GM11168 (cell line): ENCODE measurements around the gene AGO1.
"Not testable (repeated sequence)": the region's sequence is repeated elsewhere in the genome, so short reads cannot be mapped to it uniquely, and the experiment has no call there.

Experiments used
- in situ Hi-C: fragments of 300-500 bp; cut with MboI; formaldehyde crosslinking; loops from one replicate; pipeline ENCODE4 v1.12.0; 2022; ENCODE audit warnings: low sequenced_read_pairs; ENCODE audit not compliant: unreplicated experiment

Gene AGO1

DNA sequence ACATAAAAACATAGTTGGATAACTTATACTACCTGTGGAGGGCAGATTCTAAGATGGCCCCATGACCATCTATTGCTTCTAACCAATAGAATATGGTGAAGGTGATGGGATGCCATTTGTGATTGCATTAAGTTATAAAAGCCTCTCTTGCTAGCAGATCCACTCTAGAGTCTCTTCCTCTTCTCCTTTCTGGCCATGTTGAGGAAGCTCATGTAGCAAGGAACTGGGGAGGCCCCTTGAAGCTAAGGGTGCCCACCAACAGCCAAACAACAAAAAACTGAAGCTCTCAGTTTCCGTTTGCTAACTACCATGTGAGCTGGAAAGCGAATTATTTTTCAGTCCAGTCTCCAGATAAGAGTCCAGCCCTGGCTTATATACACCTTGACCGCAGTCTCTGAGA lies 16.0 kb upstream of the AGO1 start:
- in situ Hi-C loops, result no loop called here

- in situ Hi-C loops, result not testable (repeated sequence)
These were observed 13.6 kb upstream of the AGO1 start for GRCh38 chr1:35869245-35869950.

- in situ Hi-C loops, result no loop called here
These were observed 12.2 kb upstream of the AGO1 start for GRCh38 chr1:35870651-35871309.

DNA sequence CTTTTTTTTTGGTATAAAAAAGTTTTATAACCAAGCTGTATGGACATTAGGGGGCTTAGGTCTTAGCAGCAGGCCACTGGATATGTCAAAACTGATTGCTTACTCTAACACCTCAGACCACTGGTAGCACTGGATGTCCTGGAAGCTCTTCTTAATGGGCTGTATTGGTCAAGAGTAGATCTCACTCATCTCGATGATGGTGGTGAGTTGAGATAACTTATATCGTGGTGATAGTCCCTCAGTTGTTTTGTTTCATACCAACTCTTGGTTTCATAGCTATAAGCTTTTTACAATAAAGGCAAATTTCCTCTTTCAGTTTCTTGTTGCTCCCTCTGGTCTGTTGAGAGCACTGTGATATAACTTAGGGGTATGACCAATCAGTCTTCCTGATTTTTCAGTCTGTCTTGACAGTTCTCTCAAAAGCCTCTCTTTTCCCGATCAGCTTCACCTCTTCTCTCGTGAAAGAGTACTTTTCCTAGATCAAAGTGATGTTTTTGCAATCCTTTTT lies 9.7 kb upstream of the AGO1 start:
- in situ Hi-C loops, result no loop called here

DNA sequence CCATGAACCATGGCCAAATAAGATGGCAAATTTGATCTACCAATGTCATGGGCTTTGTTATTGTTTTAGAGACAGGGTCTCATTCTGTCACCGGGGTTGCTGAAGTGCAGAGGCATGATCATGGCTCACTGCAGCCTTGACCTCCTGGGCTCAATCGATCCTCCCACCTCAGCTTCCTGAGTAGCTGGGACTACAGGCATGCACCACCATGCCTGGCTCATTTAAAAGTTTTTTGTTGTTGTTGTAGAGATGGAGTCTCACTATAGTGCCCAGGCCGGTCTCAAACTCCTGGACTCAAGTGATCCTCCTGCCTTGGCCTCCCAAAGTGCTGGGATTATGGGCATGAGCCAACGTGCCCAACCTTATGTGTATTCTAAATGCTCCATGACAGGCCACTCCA lies 8.9 kb upstream of the AGO1 start:
- in situ Hi-C loops, result not testable (repeated sequence)

DNA sequence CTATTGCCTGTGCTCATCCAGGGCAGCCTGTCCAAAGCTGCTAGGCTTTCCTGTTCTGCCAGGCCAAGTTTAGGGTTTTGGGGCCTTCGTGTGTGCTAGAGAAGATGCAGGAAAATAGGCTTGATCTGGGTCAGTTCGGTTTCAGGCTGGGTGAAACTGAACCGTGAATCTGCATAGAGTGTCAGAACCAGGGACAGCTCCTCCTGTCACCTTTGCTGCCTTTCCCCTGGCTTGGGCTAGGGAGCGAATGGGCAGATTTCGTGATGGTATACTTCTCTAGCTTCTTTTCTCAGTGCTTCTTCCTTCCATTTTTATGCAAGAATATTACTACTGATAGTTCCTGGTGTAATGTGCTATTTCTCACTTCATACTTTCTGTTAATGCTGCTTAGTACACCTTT lies 6.0 kb upstream of the AGO1 start:
- in situ Hi-C loops, result no loop called here

GRCh38 chr1:35881850-35882273 lies 1.1 kb upstream of the AGO1 start:
- in situ Hi-C loops, result no loop called here

DNA sequence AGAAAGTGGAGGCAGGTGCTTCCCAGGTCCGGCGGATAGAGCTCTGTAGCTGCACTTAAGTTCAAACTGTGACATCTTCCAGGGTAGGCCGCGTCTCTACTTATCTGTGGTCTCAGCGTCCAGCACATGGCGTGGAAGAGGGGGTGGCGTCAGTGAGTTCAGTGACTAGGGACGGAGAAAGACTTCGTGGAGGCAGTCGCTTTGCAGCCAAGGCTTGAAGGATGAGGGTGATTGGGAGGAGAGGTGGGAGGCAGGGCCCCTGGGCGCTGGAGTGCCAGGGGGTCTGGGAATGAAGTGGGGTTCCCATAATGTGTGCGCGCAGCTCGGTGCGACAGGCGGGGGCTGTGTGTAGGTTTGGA lies 444 bp upstream of the AGO1 start:
- in situ Hi-C loops, result no loop called here

DNA sequence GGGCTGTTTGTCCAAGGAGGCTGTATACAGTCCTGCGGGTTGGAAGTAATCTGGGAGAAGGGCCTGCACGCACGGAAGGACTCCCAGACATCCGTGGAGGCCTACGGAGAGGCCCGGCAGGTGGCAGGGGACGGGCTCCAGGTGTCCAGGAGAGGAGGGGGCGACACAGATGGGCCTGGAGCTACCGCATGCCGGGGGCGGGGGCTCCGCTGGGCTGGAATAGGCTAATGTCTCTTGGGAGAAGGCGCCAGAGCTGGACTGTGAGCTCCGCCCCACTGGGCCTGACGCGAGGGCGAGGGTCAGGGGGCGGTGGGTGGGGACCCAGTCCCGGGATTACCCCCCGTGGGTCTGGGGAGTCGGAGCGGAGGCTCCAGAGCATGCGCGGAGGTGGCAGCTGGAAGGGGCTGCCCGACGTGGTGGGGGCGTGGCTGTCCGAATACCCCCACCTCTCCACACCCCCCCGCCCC lies 659 bp downstream of the AGO1 start:
- in situ Hi-C loops, result no loop called here

GRCh38 chr1:35884934-35885333 lies 1.9 kb downstream of the AGO1 start:
- in situ Hi-C loops, result no loop called here

DNA sequence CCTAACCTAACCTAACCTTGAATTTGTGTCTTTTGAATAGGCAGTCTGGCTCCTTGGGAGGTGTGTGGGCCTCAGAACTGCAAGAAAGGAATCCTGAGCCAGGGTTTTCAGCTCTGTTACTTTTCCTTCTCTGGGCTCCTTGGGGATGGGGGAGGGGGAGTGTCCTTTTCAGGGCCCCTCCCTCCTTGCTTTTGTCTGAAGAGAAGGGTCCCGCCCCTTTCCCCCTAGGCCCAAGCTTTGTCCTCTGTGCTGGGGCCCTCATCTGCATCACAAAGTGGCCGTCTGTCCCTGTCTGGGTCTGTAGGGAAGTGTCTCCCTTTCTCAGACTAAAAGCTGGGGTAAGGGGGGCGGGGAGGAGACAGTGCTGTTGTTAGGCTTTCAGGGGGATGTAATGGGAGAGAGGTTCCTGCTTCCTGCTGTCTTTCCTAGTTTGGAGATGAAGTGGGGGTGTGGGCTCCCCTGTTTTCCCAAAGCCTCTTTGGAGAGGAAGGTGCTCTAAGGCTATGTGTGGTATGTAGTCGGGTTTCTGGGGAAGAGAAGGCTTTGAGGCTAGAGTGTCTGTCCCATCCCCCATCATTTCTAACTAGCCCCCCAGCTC lies 3.1 kb downstream of the AGO1 start:
- in situ Hi-C loops, result no loop called here

DNA sequence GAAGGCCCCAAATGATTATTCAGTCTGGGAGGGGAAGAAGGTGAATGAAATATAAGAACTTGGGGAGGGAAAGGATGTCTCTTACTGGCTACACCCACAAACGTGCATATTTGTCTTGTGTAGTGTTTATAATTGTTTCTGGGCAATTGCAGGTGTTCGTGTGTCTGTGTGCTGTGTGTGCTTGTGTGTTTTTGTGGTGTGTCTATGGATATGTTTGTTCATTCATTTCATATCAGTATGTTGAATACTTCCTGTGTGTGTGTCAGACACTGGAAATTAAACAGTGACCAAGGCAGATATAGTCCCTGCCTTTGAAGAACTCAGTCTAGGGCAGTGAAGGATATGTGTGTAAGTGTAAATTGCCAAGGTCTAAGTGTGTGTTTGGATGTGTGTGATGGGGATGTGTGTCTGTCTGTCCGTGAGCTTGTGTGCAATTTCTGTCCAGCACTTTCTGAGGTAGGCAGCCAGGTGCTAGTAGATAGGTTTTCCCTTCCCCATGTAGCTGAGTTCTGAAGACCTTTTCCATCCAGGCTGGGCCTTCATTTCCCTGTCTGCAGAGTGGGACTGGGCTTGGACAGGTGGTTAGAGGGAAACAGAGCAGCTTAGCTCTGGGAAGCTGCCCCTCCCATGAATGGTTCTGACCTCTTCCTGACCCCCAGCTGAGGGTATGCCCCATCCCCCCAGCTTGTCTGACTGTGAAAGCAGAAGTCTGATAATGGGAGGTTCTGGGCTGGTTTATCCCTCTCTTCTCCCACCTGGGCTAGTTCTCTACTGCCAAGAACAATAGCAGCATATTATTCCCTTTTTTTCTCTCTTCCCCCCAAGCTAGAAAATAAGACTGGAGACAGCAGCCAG lies 3.8 kb downstream of the AGO1 start:
- in situ Hi-C loops, result no loop called here

GRCh38 chr1:35887508-35887907 lies 4.5 kb downstream of the AGO1 start:
- in situ Hi-C loops, result no loop called here

DNA sequence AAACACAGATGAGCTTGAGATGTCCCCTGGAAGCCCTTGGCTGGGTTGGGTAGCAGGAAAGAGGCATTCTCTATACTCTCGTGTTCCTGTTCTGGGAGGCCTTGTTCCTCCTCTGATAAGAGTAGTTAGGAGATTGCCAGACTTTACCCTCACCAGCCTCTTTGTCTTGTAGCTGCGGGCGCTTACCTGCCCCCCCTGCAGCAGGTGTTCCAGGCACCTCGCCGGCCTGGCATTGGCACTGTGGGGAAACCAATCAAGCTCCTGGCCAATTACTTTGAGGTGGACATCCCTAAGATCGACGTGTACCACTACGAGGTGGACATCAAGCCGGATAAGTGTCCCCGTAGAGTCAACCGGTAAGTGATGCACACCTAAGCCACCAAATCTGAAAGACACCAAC lies 5.2 kb downstream of the AGO1 start:
- in situ Hi-C loops, result no loop called here

DNA sequence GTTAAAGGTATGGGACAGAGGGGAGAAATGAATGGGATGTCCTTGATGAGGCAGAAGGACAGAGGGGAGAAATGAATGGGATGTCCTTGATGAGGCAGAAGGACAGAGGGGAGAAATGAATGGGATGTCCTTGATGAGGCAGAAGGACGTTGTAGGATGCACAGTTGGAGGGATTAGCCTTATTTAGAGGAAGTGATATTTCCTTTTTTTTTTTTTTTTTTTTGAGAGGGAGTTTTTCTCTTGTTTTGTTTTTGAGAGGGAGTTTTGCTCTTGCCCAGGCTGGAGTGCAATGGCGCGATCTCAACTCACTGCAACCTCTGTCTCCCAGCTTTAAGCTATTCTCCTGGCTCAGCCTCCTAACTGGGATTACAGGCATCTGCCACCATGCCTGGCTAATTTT lies 6.0 kb downstream of the AGO1 start:
- in situ Hi-C loops, result not testable (repeated sequence)

GRCh38 chr1:35893051-35893879 lies 10.3 kb downstream of the AGO1 start:
- in situ Hi-C loops, result no loop called here

DNA sequence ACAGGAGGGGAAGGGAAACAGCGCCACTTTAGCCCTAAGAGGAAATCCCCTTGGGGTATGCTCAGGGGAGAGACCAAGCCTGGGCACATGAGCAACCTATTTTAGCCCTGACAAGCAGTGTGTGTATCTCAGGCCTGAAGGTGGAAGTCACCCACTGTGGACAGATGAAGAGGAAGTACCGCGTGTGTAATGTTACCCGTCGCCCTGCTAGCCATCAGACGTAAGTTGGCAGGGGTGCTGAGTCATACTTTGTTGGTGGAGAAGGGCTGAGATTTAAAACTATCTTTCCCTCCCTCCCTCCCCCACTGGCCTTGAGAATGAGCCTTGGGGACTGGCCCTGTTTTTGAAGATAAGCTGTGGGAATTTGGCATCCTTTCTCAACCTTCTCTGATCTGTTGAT lies 11.2 kb downstream of the AGO1 start:
- in situ Hi-C loops, result no loop called here

DNA sequence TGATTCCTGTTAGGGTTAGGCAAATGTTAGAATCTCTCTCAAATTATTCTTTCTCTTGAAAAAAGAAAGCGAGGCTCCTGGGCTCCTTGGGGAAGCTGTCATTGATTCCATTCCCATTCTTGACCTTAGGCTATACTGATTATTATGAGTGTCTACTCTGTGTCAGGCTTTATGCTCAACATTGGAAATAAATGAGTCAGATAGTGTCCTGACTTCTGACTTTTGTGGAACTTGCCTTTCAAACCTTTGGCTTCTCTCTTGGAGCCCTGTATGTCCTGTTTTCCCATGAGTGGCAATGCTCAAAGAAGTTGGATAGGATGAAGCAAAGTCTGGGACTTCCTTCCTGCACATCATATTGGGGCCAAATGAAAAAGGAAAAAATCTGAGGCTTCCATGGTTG lies 11.6 kb downstream of the AGO1 start:
- in situ Hi-C loops, result no loop called here

GRCh38 chr1:35899941-35900340 lies 16.9 kb downstream of the AGO1 start:
- in situ Hi-C loops, result no loop called here

- in situ Hi-C loops, result no loop called here
These were observed 18.2 kb downstream of the AGO1 start for GRCh38 chr1:35901235-35901634.
